HL-60 (cell line): ENCODE measurements around the gene SHOC2.

Experiments used
- POLR2AphosphoS5 ChIP-seq: IDR thresholded peaks from 2 replicates; pipeline ENCODE4 v1.6.1; 2012; ENCODE audit warnings: low read depth
- TF ChIP-seq, protein P1 (sequence below): IDR thresholded peaks from one replicate; pipeline ENCODE4 v1.5.1; 2011; ENCODE audit warnings: low read length, control low read depth, inconsistent platforms; ENCODE audit not compliant: insufficient read depth
- TF ChIP-seq, protein P2 (sequence below): IDR thresholded peaks from 2 replicates; pipeline ENCODE4 v1.6.1; 2012; ENCODE audit warnings: low read depth; ENCODE audit not compliant: insufficient replicate concordance

DNA sequence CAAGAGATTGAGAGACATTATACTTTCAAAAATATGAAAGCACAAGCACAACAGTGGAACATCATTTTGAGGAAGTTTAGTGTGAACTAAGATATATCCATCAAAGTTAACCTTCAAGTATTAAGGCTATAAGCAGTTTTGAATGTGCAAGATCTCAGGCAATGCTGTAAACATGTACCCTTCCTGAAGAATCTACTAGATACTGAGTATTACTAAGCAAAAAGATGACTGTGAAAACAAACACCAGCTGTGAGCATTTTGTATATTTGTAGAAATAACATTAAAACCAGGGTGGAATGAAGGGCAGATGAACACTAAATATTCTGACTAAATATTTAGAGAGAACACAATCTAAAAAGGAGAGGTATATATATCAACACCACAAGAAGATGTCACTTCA lies 116.1 kb downstream of the SHOC2 start:
- TF ChIP-seq, protein P1, sequence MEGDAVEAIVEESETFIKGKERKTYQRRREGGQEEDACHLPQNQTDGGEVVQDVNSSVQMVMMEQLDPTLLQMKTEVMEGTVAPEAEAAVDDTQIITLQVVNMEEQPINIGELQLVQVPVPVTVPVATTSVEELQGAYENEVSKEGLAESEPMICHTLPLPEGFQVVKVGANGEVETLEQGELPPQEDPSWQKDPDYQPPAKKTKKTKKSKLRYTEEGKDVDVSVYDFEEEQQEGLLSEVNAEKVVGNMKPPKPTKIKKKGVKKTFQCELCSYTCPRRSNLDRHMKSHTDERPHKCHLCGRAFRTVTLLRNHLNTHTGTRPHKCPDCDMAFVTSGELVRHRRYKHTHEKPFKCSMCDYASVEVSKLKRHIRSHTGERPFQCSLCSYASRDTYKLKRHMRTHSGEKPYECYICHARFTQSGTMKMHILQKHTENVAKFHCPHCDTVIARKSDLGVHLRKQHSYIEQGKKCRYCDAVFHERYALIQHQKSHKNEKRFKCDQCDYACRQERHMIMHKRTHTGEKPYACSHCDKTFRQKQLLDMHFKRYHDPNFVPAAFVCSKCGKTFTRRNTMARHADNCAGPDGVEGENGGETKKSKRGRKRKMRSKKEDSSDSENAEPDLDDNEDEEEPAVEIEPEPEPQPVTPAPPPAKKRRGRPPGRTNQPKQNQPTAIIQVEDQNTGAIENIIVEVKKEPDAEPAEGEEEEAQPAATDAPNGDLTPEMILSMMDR = no peak
- no peak for TF ChIP-seq POLR2AphosphoS5
- TF ChIP-seq, protein P2, sequence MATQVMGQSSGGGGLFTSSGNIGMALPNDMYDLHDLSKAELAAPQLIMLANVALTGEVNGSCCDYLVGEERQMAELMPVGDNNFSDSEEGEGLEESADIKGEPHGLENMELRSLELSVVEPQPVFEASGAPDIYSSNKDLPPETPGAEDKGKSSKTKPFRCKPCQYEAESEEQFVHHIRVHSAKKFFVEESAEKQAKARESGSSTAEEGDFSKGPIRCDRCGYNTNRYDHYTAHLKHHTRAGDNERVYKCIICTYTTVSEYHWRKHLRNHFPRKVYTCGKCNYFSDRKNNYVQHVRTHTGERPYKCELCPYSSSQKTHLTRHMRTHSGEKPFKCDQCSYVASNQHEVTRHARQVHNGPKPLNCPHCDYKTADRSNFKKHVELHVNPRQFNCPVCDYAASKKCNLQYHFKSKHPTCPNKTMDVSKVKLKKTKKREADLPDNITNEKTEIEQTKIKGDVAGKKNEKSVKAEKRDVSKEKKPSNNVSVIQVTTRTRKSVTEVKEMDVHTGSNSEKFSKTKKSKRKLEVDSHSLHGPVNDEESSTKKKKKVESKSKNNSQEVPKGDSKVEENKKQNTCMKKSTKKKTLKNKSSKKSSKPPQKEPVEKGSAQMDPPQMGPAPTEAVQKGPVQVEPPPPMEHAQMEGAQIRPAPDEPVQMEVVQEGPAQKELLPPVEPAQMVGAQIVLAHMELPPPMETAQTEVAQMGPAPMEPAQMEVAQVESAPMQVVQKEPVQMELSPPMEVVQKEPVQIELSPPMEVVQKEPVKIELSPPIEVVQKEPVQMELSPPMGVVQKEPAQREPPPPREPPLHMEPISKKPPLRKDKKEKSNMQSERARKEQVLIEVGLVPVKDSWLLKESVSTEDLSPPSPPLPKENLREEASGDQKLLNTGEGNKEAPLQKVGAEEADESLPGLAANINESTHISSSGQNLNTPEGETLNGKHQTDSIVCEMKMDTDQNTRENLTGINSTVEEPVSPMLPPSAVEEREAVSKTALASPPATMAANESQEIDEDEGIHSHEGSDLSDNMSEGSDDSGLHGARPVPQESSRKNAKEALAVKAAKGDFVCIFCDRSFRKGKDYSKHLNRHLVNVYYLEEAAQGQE = no peak
